KG1 (cell line): ENCODE data around the gene PNLIPRP1.

Experiments used
- DNase-seq: peaks from one replicate; lab custom pipeline; 2025; lab: John Stamatoyannopoulos, UW

PNLIPRP1 gene

GRCh38 chr10:116590590-116591444 is at the start of gene PNLIPRP1:
PNLIPRP1 (plus strand) TSS chr10:116590959; CDS start chr10:116591130, 171 bp downstream.
- DNase-seq, result no peak

GRCh38 chr10:116542007-116542677 is 48.6 kb upstream of the PNLIPRP1 start:
- DNase-seq, result no peak

GRCh38 chr10:116545122-116545521 is 45.6 kb upstream of the PNLIPRP1 start:
- DNase-seq, result no peak

- DNase-seq, result no peak
Measured at GRCh38 chr10:116545756-116546155, 45.0 kb upstream of the PNLIPRP1 start, which contains the start of gene PNLIP. PNLIP (plus strand) TSS chr10:116545931; CDS start chr10:116546093, 162 bp downstream.

GRCh38 chr10:116548301-116548700 is 42.5 kb upstream of the PNLIPRP1 start:
- no peak for DNase-seq

GRCh38 chr10:116553378-116553980 is 37.3 kb upstream of the PNLIPRP1 start:
- no peak for DNase-seq

- DNase-seq, result no peak
Measured at GRCh38 chr10:116554628-116555027, 36.1 kb upstream of the PNLIPRP1 start.

- DNase-seq, result no peak
Measured at GRCh38 chr10:116555880-116556279, 34.9 kb upstream of the PNLIPRP1 start.

- no peak for DNase-seq
Measured at GRCh38 chr10:116557305-116557880, 33.4 kb upstream of the PNLIPRP1 start.

- no peak for DNase-seq
Measured at GRCh38 chr10:116565534-116565933, 25.2 kb upstream of the PNLIPRP1 start.

- no peak for DNase-seq
Measured at GRCh38 chr10:116566932-116567331, 23.8 kb upstream of the PNLIPRP1 start.

- DNase-seq, result no peak
Measured at GRCh38 chr10:116567335-116567734, 23.4 kb upstream of the PNLIPRP1 start.

- DNase-seq, result no peak
Measured at GRCh38 chr10:116574797-116575196, 16.0 kb upstream of the PNLIPRP1 start.

- DNase-seq, result no peak
Measured at GRCh38 chr10:116587878-116588591, 2.7 kb upstream of the PNLIPRP1 start.

GRCh38 chr10:116588995-116589394 is 1.8 kb upstream of the PNLIPRP1 start:
- no peak for DNase-seq

GRCh38 chr10:116589926-116590325 is 833 bp upstream of the PNLIPRP1 start:
- DNase-seq, result no peak

GRCh38 chr10:116593139-116593740 is 2.5 kb downstream of the PNLIPRP1 start:
- no peak for DNase-seq

- no peak for DNase-seq
Measured at GRCh38 chr10:116594525-116595035, 3.8 kb downstream of the PNLIPRP1 start.

GRCh38 chr10:116596062-116596461 is 5.3 kb downstream of the PNLIPRP1 start:
- DNase-seq, result no peak

GRCh38 chr10:116597543-116597942 is 6.8 kb downstream of the PNLIPRP1 start:
- DNase-seq, result no peak

- no peak for DNase-seq
Measured at GRCh38 chr10:116598329-116598728, 7.6 kb downstream of the PNLIPRP1 start.
